ENCODE results near the gene FBN1.

GRCh38 chr15:48469681-48470080 is 175.8 kb downstream of the FBN1 start:
- TF ChIP-seq, protein P1, sequence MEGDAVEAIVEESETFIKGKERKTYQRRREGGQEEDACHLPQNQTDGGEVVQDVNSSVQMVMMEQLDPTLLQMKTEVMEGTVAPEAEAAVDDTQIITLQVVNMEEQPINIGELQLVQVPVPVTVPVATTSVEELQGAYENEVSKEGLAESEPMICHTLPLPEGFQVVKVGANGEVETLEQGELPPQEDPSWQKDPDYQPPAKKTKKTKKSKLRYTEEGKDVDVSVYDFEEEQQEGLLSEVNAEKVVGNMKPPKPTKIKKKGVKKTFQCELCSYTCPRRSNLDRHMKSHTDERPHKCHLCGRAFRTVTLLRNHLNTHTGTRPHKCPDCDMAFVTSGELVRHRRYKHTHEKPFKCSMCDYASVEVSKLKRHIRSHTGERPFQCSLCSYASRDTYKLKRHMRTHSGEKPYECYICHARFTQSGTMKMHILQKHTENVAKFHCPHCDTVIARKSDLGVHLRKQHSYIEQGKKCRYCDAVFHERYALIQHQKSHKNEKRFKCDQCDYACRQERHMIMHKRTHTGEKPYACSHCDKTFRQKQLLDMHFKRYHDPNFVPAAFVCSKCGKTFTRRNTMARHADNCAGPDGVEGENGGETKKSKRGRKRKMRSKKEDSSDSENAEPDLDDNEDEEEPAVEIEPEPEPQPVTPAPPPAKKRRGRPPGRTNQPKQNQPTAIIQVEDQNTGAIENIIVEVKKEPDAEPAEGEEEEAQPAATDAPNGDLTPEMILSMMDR (conservative IDR thresholded peaks at IDR 0.05) = no peak
- no peak for TF ChIP-seq ZFX (IDR thresholded peaks at IDR 0.05)

All from C4-2B (cell line).